SK-N-DZ (cell line): ENCODE data around the gene RYR3.
"Not testable (repeated sequence)": the region's sequence is repeated elsewhere in the genome, so short reads cannot be mapped to it uniquely, and the experiment has no call there.

Source experiments
- DNase-seq: peaks from one replicate; pipeline ENCODE4 v3.0.0-alpha.2; 2015; ENCODE audit warnings: low spot score

Gene RYR3

DNA sequence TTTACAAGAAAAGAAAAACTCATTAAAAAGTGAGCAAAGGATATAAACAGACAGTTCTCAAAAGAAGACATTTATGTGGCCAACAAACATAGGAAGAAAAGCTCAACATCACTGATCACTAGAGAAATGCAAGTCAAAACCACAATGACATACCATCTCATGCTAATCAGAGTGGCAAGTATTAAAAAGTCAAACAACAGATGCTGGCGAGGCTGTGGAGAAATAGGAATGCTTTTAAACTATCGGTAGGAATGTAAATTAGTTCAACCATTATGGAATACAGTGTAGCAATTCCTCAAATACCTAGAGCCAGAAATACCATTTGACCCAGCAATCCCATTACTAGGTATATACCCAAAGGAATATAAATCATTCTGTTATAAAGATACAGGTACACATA is 267.1 kb downstream of the RYR3 start:
- not testable (repeated sequence) for DNase-seq

- DNase-seq: no peak
Observed at GRCh38 chr15:33580526-33580925, 269.8 kb downstream of the RYR3 start.

DNA sequence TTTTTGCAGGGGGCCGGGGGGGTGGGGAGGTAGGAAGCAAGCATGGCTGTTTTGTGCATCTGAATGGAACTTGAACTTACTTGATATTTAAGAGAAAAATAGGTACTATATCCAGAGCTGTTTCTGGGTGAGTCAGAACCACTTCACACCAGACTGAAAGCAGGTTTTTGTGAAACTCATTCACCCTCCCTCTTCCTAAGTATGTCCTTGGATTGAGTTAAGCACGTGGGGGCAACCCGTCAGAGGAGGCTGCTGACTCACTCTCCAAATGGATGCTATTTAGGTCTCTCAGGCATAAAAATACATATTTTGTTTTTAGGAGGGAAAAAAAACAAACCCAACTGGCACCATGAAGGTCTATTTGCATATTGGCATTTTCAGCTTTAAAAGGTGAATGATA is 270.3 kb downstream of the RYR3 start:
- no peak for DNase-seq

DNA sequence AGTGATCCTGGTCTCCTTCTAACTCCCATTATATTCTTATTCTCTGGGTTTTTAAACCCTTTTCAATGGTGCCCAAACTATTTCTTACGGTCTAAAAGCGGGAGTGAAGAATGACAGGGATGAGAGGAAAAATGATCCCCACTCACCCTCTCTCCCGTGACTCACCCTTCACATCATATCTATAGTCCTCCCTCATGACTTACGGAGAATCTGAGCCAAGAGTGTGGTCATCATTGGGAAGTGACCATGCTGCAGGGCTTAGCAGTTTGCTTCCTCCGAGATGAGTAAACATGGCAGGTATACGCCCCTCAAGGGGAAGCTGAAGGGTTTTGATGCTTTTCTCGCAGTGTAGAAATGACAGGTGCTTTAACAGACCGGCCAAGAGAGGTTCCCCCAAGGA is 274.0 kb downstream of the RYR3 start:
- DNase-seq: no peak

- DNase-seq: peak; percentile 22
Observed at GRCh38 chr15:33586786-33587697, 276.3 kb downstream of the RYR3 start.

GRCh38 chr15:33587773-33588172 is 277.0 kb downstream of the RYR3 start:
- DNase-seq: no peak

GRCh38 chr15:33592864-33593263 is 282.1 kb downstream of the RYR3 start:
- no peak for DNase-seq

GRCh38 chr15:33598382-33598781 is 287.6 kb downstream of the RYR3 start:
- not testable (repeated sequence) for DNase-seq

- DNase-seq: no peak
Observed at GRCh38 chr15:33600212-33600611, 289.4 kb downstream of the RYR3 start.

DNA sequence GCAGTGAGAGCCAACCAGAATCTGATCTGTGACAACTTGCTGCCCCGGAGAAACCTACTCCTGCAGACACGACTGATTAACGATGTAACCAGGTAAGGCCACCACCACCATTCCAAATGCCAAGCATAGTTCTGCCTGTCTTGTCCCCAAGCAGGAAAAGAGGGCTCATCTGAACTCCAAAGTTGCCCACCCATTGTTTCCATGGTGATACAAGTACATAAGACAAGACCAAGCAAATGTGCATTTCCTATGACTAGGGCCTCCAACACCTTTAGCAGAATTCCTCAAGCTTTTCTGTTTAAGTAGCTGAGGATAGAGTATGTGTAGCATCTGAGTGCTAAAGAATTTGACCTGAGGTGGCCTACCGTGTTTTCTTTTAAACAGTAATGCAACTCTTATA is 290.7 kb downstream of the RYR3 start:
- no peak for DNase-seq

- DNase-seq: no peak
Observed at GRCh38 chr15:33608714-33609113, 297.9 kb downstream of the RYR3 start.

DNA sequence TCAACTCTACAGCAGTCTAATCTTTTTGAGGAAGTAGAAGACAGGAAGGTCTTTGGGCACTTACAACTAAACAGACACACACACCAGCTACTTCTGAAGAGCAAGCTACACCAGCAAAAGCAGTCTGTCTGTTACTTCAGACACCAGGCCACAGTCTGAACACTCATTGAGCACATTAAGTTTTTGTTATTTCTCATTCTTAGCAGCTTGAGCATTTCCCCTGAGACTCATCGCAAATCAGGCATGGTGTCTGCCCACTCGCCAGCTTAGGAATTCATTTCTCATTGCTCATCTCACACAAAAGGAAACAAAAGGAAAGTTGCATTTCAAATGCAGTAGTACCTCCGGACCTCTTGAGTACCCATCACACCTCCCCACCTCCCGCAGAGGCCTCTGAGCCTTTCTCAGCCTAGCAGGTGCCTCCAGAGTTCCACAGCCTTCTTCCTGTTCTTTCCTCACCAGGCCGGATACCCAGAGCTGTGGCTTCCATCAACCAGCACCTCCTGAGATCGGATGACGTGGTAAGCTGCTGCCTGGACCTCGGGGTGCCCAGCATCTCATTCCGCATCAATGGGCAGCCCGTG is 302.0 kb downstream of the RYR3 start:
- no peak for DNase-seq

- DNase-seq: no peak
Observed at GRCh38 chr15:33616475-33616874, 305.7 kb downstream of the RYR3 start.

DNA sequence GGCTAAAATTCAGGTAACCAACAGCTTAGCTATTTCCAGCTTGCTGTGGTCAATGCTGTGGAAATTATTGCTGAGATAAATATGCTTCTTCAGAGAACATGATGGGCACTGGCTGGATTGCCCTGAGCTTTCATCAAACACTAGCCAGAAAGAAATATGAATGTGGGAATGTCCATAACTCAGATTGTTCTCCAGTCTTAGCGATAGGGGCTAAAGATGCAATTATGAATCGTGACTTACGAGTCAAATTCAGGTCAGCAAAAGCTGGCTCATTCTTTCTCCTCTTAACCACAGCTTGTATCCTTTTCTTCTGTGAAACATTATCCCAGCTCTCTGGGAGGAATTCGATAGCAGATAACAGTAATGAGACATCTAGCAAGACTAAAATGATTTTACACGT is 307.6 kb downstream of the RYR3 start:
- DNase-seq: no peak

GRCh38 chr15:33621141-33621540 is 310.4 kb downstream of the RYR3 start:
- DNase-seq: no peak

DNA sequence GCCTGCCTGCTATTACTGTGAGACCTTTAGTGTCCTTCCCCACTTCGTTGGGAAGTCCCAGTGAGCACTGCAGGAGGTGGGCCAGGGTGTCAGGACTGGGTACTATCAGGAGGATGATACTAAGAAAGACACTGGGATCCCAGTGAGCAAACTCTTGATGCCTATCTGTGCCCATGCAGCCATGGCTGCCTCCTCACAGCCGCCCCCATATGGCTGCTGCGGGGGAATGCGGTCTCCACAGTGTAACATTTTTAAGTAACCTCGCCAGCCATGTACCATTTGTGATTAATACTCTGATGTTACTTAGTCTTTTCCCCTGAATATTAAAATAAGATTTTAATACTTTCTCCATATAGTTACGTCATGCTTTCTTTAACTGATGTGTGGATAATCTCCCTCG is 312.2 kb downstream of the RYR3 start:
- DNase-seq: no peak

DNA sequence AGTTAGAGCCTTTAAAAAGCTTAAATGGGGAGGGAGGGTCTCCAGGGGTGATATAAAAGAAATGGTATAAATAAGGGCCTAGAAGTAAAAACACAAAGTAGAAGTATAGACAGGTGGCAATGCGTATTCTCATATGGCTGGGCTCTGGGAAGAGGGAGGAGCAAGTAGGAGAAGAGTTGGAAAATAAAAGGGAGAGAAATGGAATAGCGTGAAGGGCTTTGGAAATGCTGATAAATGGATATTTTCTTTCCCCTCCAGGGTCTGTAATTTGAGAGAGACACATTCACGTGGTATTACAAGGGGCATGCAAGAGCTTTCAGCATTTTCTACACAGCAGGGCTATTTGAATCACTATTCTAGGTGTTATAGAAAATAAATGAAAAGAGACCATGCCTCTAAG is 313.7 kb downstream of the RYR3 start:
- DNase-seq: no peak

GRCh38 chr15:33629647-33630046 is 318.9 kb downstream of the RYR3 start:
- no peak for DNase-seq

DNA sequence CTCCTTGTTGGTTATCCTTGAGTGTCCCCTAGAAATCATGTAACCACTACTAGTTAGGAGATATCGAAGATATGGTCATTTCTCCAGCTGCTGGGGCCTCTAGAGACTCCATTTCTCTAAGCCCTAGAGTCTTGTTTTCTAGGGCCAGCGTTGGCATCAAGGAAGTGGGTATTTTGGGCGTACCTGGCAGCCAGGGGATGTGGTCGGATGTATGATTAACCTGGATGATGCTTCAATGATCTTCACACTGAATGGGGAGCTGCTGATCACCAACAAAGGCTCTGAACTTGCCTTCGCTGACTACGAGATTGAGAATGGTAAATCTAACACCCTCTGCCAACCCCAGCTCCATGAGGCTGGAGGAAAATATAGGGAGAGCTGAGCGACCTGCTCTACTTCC is 325.5 kb downstream of the RYR3 start:
- DNase-seq: no peak

- DNase-seq: no peak
Observed at GRCh38 chr15:33636958-33637357, 326.2 kb downstream of the RYR3 start.

DNA sequence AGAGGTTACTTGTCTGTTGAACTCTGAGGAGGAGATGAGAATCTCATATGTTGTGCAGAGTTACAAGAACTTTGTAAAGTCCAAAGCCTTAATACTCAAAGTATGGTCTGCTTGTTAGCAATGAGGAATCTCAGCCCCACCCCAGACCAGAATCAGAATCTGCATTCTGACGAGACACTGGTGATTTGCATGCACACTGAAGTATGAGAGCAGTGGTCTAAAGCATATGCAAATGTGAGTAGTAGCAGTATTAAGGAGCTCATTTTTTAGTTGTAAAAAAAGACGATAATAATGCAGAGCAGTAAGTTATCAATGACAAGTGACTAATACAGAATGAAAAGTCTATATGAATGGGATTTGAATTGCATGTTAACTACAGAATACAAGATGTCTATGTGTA is 327.7 kb downstream of the RYR3 start:
- DNase-seq: no peak

GRCh38 chr15:33639051-33639450 is 328.3 kb downstream of the RYR3 start:
- DNase-seq: no peak

GRCh38 chr15:33639456-33639855 is 328.7 kb downstream of the RYR3 start:
- DNase-seq: no peak
